Stimulated activated CD8-positive, alpha-beta memory T cell treated with anti-CD3 and anti-CD28 coated beads, Interleukin-4, amount 100 ng/mL, for 1 hour (primary cell): ENCODE results near the gene IMMT.

Experiments
- DNase-seq, 2 donors: peaks; one replicate each; pipeline ENCODE4 v3.0.0-alpha.2; 2020; ENCODE audit warnings: low read depth in 2 of 2, low spot score in 1 of 2

The IMMT gene

GRCh38 chr2:86226636-86227520 is 31.6 kb upstream of the IMMT start:
- DNase-seq, result no peak

- DNase-seq, result no peak
These were observed 30.8 kb upstream of the IMMT start for GRCh38 chr2:86226070-86226469.

- DNase-seq, result no peak
These were observed 30.3 kb upstream of the IMMT start for GRCh38 chr2:86225581-86225980.

- no peak for DNase-seq
These were observed 29.5 kb upstream of the IMMT start for GRCh38 chr2:86224645-86225355.

DNA sequence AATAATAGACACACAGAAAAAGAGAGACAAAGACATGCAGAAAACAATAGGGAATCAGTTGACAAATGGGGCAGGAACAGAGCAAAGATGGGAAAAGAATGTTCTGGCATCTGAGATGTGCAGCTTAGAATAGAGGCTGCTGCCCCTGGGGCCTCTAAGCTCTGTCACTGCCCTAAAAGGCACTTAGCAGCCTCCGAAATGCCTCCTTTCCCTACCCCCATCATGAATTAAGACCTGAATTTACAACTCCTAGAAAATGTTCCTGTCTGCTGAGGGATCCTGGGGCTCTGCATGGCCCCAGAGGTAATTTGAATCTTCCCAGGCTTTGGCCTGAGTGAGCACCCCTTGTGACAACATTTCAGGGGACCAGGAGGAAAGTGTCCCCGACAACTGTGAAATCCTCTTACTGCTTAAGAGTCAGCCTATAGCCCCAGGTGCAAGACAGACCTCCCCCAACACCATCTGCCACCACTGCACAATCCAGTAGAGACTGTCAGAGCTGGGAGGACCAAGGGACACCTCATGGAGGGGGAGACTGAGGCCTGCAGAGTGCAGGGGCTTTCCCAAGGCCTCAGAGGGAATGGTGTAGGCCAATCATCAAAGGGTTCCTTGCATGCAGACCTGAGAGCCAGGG is 28.8 kb upstream of the IMMT start:
- no peak for DNase-seq

DNA sequence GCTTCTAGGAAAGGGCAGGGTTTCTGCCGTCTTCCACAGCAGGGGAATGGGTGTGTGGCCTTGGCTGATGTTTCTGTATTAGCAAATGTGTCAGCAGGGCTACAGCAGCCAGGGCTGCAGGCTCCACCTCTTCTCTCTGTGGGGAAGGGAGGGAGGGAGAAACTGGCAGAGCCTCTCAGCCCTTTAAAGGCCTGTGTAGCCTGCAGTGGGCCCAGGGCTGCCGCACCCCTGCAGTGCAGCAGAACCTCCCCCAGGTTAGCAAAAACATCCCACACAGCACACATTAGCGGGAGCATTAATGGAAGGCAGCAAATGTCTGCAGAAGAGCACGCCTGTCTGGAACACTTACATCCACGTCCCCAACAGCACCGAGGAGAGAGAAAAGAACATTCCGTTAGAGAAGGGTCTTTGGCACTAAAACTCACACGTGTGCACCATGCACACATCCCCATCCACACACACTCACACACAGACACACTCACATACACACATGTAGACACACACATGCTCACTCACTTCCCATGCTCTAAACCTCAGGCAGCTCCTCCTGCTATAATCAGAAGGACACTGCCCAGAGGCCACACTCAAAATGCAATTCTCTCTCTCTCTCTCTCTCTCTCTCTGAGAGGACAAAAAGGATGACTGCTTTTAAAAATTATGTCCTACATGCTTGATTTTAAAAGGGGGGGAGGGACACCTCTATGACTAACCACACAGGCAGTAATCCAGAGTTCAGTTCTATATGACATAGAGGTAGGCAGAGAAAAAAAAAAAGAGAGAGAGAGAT is 28.1 kb upstream of the IMMT start:
- DNase-seq, result no peak

GRCh38 chr2:86221066-86221684 is 25.9 kb upstream of the IMMT start:
- DNase-seq, result no peak

- no peak for DNase-seq
These were observed 24.6 kb upstream of the IMMT start for GRCh38 chr2:86219896-86220295.

DNA sequence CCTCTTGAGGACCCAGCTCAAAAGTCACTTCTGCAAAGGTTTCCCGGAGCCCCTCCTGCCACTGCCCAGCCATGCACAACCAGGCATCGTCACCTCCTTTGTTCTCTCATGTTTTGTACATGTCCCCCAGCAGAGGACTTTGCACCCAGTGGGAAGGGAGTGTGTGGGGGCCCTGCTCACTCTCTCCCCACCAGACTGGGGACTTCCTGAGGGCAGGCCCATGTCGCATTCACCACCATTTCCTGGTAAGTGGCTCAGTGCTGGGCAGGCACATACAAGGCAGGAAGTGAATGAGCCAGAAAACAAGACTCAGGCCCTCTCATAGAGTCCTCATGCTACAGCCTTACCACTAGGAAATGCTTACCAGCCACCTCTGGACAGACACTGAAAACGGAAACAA is 22.9 kb upstream of the IMMT start:
- DNase-seq, result no peak

GRCh38 chr2:86216575-86217555 is 21.6 kb upstream of the IMMT start:
- DNase-seq, result no peak

- no peak for DNase-seq
These were observed 19.2 kb upstream of the IMMT start for GRCh38 chr2:86214503-86214832.

- DNase-seq, result no peak
These were observed 18.6 kb upstream of the IMMT start for GRCh38 chr2:86213699-86214502.

DNA sequence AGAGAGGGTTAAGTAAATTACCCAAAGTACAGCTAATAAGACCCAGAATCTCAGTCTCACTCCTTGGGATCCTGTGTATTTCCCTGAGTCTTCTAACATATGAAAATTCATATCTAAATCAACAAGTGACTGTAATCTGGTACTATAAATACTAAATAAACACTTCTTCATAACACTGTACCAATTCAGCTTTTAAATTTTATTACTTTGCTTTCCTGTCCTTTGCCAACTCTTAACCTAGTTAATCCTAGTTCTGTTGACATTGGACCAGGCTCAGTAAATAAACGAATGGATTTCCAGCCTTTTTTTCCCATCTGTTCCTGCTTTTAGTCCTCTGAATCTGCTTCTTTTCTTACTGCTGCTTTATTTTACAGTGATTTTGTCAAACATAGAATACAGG is 17.8 kb upstream of the IMMT start:
- DNase-seq, result no peak

DNA sequence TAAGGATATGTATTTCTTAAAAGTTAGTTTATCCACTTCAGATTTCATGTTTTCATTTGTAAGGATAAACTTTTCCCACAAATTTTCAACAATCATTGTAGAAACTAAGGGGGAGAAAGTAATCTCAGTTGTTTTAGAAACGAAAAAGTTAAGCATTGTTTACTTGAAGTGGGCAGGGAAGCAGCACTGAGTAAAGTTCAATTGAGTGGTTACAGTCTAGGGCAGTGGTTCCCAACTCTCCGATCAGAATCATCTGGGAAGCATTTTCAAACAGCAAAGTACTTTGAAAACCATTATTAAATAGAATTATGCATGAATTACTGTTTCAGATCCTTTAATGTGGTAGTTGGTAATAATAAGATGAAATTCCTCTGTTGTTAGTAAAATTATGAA is 16.5 kb upstream of the IMMT start:
- DNase-seq, result no peak

DNA sequence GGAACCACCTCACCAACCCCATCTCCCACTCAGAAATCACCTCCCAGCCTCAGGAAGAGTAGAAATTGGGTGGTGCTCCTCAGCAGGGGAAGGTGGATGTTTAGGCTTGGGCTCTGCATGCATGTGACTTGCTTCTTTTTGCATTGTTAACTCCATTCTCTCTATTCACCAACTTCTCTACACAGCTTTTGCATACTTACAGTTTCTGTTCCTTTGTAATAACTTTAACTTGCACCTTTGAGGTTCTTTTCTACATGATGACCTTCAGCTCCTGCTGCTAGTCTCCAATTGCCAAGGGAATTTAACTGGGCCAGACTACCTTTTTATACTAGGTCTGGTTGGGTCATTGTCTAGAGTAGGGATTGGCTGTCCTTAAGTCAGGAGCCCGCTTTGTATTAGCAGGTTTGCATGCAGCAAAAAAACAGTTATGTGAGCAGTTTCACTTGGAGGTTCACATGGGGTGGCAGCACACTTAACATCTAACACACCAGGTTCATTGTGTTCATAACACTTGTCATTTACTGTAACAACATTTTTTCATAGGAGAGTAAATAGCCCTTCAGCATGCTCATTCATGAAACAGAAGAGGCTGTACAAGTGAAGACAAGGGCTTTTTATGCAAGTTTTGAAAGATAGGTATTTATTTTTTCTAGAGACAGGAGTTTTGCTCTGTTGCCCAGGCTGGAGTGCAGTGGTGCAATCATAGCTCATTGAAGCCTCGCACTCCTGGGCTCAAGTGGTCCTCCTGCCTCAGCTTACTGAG is 16.0 kb upstream of the IMMT start:
- no peak for DNase-seq

DNA sequence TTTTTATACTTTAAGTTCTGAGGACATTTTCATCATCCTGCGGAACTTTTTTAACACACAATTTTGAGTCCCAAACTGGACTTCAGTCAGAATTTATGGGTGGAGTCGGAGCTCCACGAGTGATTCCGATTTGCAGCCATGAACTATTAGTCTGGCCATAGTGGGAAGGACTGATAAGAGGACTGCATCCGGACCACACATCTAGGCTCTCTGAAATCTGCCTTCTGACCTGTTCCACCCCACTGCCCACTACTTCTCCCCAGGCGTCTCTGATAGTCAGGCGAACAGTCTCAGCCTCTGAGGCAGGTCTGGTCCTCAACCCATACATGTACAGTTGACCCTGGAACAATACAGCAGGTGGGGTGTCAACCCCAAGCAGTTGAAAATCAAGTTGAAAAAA is 9.2 kb upstream of the IMMT start:
- no peak for DNase-seq

GRCh38 chr2:86203614-86204013 is 8.4 kb upstream of the IMMT start:
- no peak for DNase-seq

DNA sequence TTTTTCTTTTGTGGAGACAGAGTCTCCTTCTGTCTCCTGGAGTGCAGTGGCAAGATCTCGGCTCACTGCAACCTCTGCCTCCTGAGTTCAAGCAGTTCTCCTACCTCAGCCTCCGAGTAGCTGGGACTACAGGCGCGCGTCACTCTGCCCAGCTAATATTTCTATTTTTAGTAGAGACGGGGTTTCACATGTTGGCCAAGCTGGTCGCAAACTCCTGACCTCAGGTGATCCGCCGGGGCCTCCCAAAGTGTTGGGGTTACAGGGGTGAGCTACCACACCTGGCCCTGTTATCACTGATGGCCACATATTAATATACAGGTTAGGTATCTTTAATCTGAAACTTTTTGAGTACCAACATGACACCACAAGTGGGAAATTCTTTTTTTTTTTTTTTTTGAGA is 7.4 kb upstream of the IMMT start:
- DNase-seq, result no peak
